Endothelial cell of umbilical vein (primary cell): ENCODE data around the gene INSIG2. TPM values are rescaled to one million over a fixed set of nuclear protein-coding genes. Genes with fewer than 3 reads are reported as not detected.

Source experiments
- BruUV-seq: library from RNA; stranded (reverse); fragments of 400-500 nt; replicated peaks from 2 replicates; lab custom pipeline; 2021; lab: Mats Ljungman, UMichigan
- CTCF ChIA-PET: fragments of 300-600, 350-600 bp; sonication (Branson Sonifier 250); formaldehyde crosslinking; loops from one replicate; lab custom pipeline; 2021; ENCODE audit warnings: antibody characterized with exemption, inconsistent platforms; lab: Charles Lee
- POLR2A ChIA-PET: fragments of 300-600, 350-600 bp; sonication (Branson Sonifier 250); formaldehyde crosslinking; loops from one replicate; lab custom pipeline; 2021; ENCODE audit warnings: antibody characterized with exemption, inconsistent platforms; lab: Charles Lee
- DNase-seq: peaks from one replicate; pipeline ENCODE4 v3.0.0-alpha.2; 2011; ENCODE audit warnings: low read depth, low spot score
- FAIRE-seq: peaks from 2 replicates; lab custom pipeline; 2011; peaks lifted over from hg19 to GRCh38; lab: Jason Lieb, UNC
- H2AFZ ChIP-seq: 2 replicates; pipeline ENCODE4 v1.6.0; 2012; ENCODE audit warnings: low read depth, low read length, control low read depth, inconsistent platforms
- H3K27ac ChIP-seq: 2 replicates; pipeline ENCODE4 v1.5.1; 2011; ENCODE audit warnings: low read depth, mild to moderate bottlenecking, control low read depth, low read length, moderate library complexity; ENCODE audit not compliant: insufficient read depth
- H3K27me3 ChIP-seq, 2 experiments: 2 replicates each; pipeline versions ENCODE4 v1.6.0 to v1.6.1; 2011; ENCODE audit warnings: low read length in 2 of 2, mixed read lengths in 1 of 2; ENCODE audit not compliant: control insufficient read depth in 2 of 2, insufficient read depth in 2 of 2
- H3K36me3 ChIP-seq, 2 experiments: 2 replicates in 1 of 2; 3 replicates in 1 of 2; pipeline ENCODE4 v1.5.1; 2011; ENCODE audit warnings: low read length in 2 of 2, mild to moderate bottlenecking in 1 of 2, moderate library complexity in 1 of 2; ENCODE audit not compliant: control insufficient read depth in 2 of 2, insufficient read depth in 2 of 2; ENCODE audit errors: extremely low read depth in 1 of 2
- H3K4me1 ChIP-seq: 3 replicates; pipeline ENCODE4 v1.5.1; 2011; ENCODE audit warnings: mild to moderate bottlenecking, low read length; ENCODE audit not compliant: control insufficient read depth, insufficient read depth; ENCODE audit errors: extremely low read depth
- H3K4me2 ChIP-seq: 2 replicates; pipeline ENCODE4 v1.6.1; 2011; ENCODE audit warnings: low read length, control low read depth, mixed read lengths; ENCODE audit not compliant: insufficient read depth
- H3K4me3 ChIP-seq, 3 experiments: fragments of 200-600 bp in 1 of 3; sonication (generic), shearing (Covaris generic) in 1 of 3; replicated peaks in 1 of 3; 2 replicates each; pipeline ENCODE4 v1.5.1; 2011 to 2016; ENCODE audit warnings: control low read depth in 3 of 3, low read length in 3 of 3, mild to moderate bottlenecking in 2 of 3, inconsistent platforms in 1 of 3, low read depth in 1 of 3, moderate library complexity in 1 of 3; ENCODE audit not compliant: insufficient read depth in 1 of 3
- H3K79me2 ChIP-seq: 2 replicates; pipeline ENCODE4 v1.6.0; 2012; ENCODE audit warnings: low read length, inconsistent platforms; ENCODE audit not compliant: control insufficient read depth, insufficient read depth
- H3K9ac ChIP-seq: replicated peaks from 2 replicates; pipeline ENCODE3; 2011; ENCODE audit warnings: low read length, control low read depth; ENCODE audit not compliant: insufficient read depth; ENCODE audit errors: extremely low read depth
- H3K9me1 ChIP-seq: replicated peaks from 3 replicates; pipeline ENCODE4 v1.6.0; 2011; ENCODE audit warnings: mild to moderate bottlenecking, low read length; ENCODE audit not compliant: control insufficient read depth, insufficient read depth; ENCODE audit errors: extremely low read depth
- H3K9me3 ChIP-seq: replicated peaks from 2 replicates; pipeline ENCODE4 v1.5.1; 2012; ENCODE audit warnings: low read length, inconsistent platforms; ENCODE audit not compliant: control insufficient read depth, insufficient read depth
- H4K20me1 ChIP-seq: replicated peaks from 2 replicates; pipeline ENCODE3; 2011; ENCODE audit warnings: mild to moderate bottlenecking, low read length; ENCODE audit not compliant: control insufficient read depth, insufficient read depth; ENCODE audit errors: extremely low read depth
- CTCF ChIP-seq, 2 donors: IDR thresholded peaks; 1 replicate in 1 of 2; 2 replicates in 1 of 2; pipeline ENCODE4 v1.5.1; 2011; ENCODE audit warnings: low read length in 2 of 2, mild to moderate bottlenecking in 2 of 2, moderate library complexity in 2 of 2, control low read depth in 1 of 2, inconsistent platforms in 1 of 2, low read depth in 1 of 2; ENCODE audit not compliant: insufficient read depth in 1 of 2; ENCODE audit errors: extremely low read depth in 1 of 2
- EZH2 ChIP-seq: IDR thresholded peaks from 2 replicates; pipeline ENCODE4 v1.6.1; 2012; ENCODE audit warnings: borderline replicate concordance, low read depth, mild to moderate bottlenecking, moderate library complexity, low read length, inconsistent platforms; ENCODE audit not compliant: severe bottlenecking
- FOS ChIP-seq: IDR thresholded peaks from 2 replicates; pipeline ENCODE4 v1.6.1; 2011; ENCODE audit warnings: mild to moderate bottlenecking, low read length, moderate library complexity, borderline replicate concordance; ENCODE audit not compliant: insufficient read depth
- GATA2 ChIP-seq: IDR thresholded peaks from 2 replicates; pipeline ENCODE4 v1.7.0; 2011; ENCODE audit warnings: low read depth, mild to moderate bottlenecking, moderate library complexity, mixed read lengths, low read length; ENCODE audit not compliant: insufficient read length, insufficient read depth
- JUN ChIP-seq: IDR thresholded peaks from 2 replicates; pipeline ENCODE4 v1.6.1; 2011; ENCODE audit warnings: borderline replicate concordance, low read depth; ENCODE audit not compliant: insufficient read length, insufficient read depth
- MAX ChIP-seq: IDR thresholded peaks from 2 replicates; pipeline ENCODE4 v1.6.1; 2011; ENCODE audit not compliant: insufficient read depth, insufficient read length
- MYC ChIP-seq: IDR thresholded peaks from one replicate; pipeline ENCODE4 v1.6.1; 2011; ENCODE audit warnings: mild to moderate bottlenecking, low read depth, low read length
- POLR2A ChIP-seq: IDR thresholded peaks from 2 replicates; pipeline ENCODE4 v1.6.1; 2012; ENCODE audit warnings: low read depth, mild to moderate bottlenecking, control low read depth, low read length
- POLR2AphosphoS5 ChIP-seq: IDR thresholded peaks from 2 replicates; pipeline ENCODE4 v1.6.1; 2012; ENCODE audit warnings: low read depth, mild to moderate bottlenecking, control low read depth, low read length, moderate library complexity; ENCODE audit not compliant: insufficient read depth
- dilution Hi-C: fragments of 300-500 bp; cut with MboI; formaldehyde crosslinking; loops from one replicate; pipeline ENCODE4 v1.15.0; 2019; ENCODE audit warnings: low sequenced_read_pairs; ENCODE audit not compliant: extremely low pct_ligation_motif_present
- intact Hi-C: fragments of 100-400 bp; cut with micrococcal nuclease; formaldehyde crosslinking; loops from one replicate; pipeline ENCODE4 v1.10.0; 2022
- polyA plus RNA-seq, 4 experiments: library from polyadenylated mRNA; depleted of rRNA in 3 of 4; stranded (reverse) in 3 of 4; unstranded in 1 of 4; fragments of >200 nt; gene quantifications; 2 replicates each; pipeline versions ENCODE4 v1.2.1 to v1.2.3, GENCODE V29; 2011 to 2012; ENCODE audit warnings: missing spikeins in 1 of 4
- total RNA-seq: library from RNA; stranded (reverse); gene quantifications from 2 replicates; pipeline ENCODE4 v1.2.3, GENCODE V29; 2021

INSIG2 gene
- total and polyA plus RNA-seq, 2 donors (not counting 3 experiments of a cell fraction or from before 2014, with no cell fraction given), result 24.1 to 26.9 TPM

GRCh38 chr2:118120401-118120780, 32.1 kb downstream of the INSIG2 start:
- FAIRE-seq, result no peak
- CTCF ChIA-PET, result interaction anchor here (2.3 to 4.1 kb wide), 2 partner anchors 32 to 73 kb away, joined by 8 to 21 read pairs; partner anchors contain the start of gene INSIG2
- H2AFZ ChIP-seq, result no peak overlapping the region
- H3K4me1 ChIP-seq, result peaks cover 28% of the 10 kb centered on the region
- dilution Hi-C loops (no loop called here), intact Hi-C loops (no loop called here)
- no peak overlapping the region for H3K4me2 ChIP-seq
- H3K36me3 ChIP-seq, result no peaks in the 10 kb centered on the region
- no TSS peak for BruUV-seq
- no peak overlapping the region for H3K27ac ChIP-seq
- no peaks in the 10 kb centered on the region for H3K9me1 ChIP-seq
- H3K4me3 ChIP-seq, result no peak overlapping the region
- DNase-seq, result no peak
- no peaks in the 10 kb centered on the region for H3K27me3 ChIP-seq
- TF ChIP-seq POLR2A, result no peak
- no peak for TF ChIP-seq JUN
- no peak for TF ChIP-seq POLR2AphosphoS5
- no peak for TF ChIP-seq MYC
- TF ChIP-seq FOS, result no peak
- TF ChIP-seq EZH2, result no peak
- TF ChIP-seq GATA2, result no peak
- TF ChIP-seq CTCF (IDR thresholded peaks at IDR 0.05; ENCODE audit: extremely low read depth in 1 of 2, insufficient read depth in 1 of 2, low read depth in 1 of 2, low read length in 2 of 2), result no peak
- TF ChIP-seq MAX, result no peak
- H3K9me3 ChIP-seq, result no peaks in the 10 kb centered on the region
- no peak overlapping the region for H3K9ac ChIP-seq
- no peaks in the 10 kb centered on the region for H4K20me1 ChIP-seq
- POLR2A ChIA-PET, result no interaction called here
- H3K79me2 ChIP-seq, result no peaks in the 10 kb centered on the region
